ENCODE results near the gene PTPRT. TPM values are rescaled to one million over a fixed set of nuclear protein-coding genes. Genes with fewer than 3 reads are reported as not detected.

PTPRT gene
- total RNA-seq, 2 experiments from 2014 or later = not detected

GRCh38 chr20:42373049-42373448 is 816.7 kb downstream of the PTPRT start:
- Mint-ChIP-seq H3K27me3 (no peaks in the 10 kb centered on the region), H3K4me3 (no peak overlapping the region), H3K9me3 (no peaks in the 10 kb centered on the region), H3K27ac (no peak overlapping the region), H3K4me1 (ENCODE audit: low read depth) (no peaks in the 10 kb centered on the region), H3K36me3 (ENCODE audit: low read depth) (no peaks in the 10 kb centered on the region)
- no peak for ATAC-seq
- no peak for DNase-seq
- CTCF ChIA-PET = no interaction called here
- no peak for TF ChIP-seq CTCF (IDR thresholded peaks at IDR 0.05)
- intact Hi-C loops (cut with micrococcal nuclease) = no loop called here
- POLR2A ChIA-PET = interaction anchor here (0.6 kb wide), 1 partner anchor 98 kb away, joined by 3 read pairs; no protein-coding TSS in a partner anchor

- no peaks in the 10 kb centered on the region for H3K9me3 Mint-ChIP-seq
- ChIA-PET CTCF (no interaction called here), POLR2A (no interaction called here)
- H3K4me3 Mint-ChIP-seq = no peak overlapping the region
- ATAC-seq (no peak), DNase-seq (no peak)
- intact Hi-C loops (cut with micrococcal nuclease) = no loop called here
- no peak for TF ChIP-seq CTCF (IDR thresholded peaks at IDR 0.05)
- no peak overlapping the region for H3K27ac Mint-ChIP-seq
- H3K4me1 Mint-ChIP-seq (ENCODE audit: low read depth) = no peaks in the 10 kb centered on the region
- H3K27me3 Mint-ChIP-seq = no peaks in the 10 kb centered on the region
- no peaks in the 10 kb centered on the region for H3K36me3 Mint-ChIP-seq (ENCODE audit: low read depth)
These were observed 819.6 kb downstream of the PTPRT start for GRCh38 chr20:42370075-42370474.

- POLR2A ChIA-PET = no interaction called here
- Mint-ChIP-seq H3K36me3 (ENCODE audit: low read depth) (no peaks in the 10 kb centered on the region), H3K4me3 (no peak overlapping the region), H3K9me3 (no peaks in the 10 kb centered on the region), H3K4me1 (ENCODE audit: low read depth) (no peaks in the 10 kb centered on the region), H3K27ac (no peak overlapping the region), H3K27me3 (no peaks in the 10 kb centered on the region)
- ATAC-seq (no peak), DNase-seq (no peak)
- TF ChIP-seq CTCF (IDR thresholded peaks at IDR 0.05) = no peak
- CTCF ChIA-PET = no interaction called here
- intact Hi-C loops (cut with micrococcal nuclease) = no loop called here
These were observed 820.8 kb downstream of the PTPRT start for GRCh38 chr20:42368910-42369309.

- DNase-seq (no peak), ATAC-seq (no peak)
- Mint-ChIP-seq H3K27ac (no peak overlapping the region), H3K36me3 (ENCODE audit: low read depth) (no peaks in the 10 kb centered on the region), H3K27me3 (no peaks in the 10 kb centered on the region), H3K9me3 (no peaks in the 10 kb centered on the region), H3K4me3 (no peak overlapping the region), H3K4me1 (ENCODE audit: low read depth) (no peaks in the 10 kb centered on the region)
- intact Hi-C loops (cut with micrococcal nuclease) = no loop called here
- POLR2A ChIA-PET = interaction anchor here (1.7 kb wide), 1 partner anchor 10 kb away, joined by 3 read pairs; no protein-coding TSS in a partner anchor
- CTCF ChIA-PET = no interaction called here
- no peak for TF ChIP-seq CTCF (IDR thresholded peaks at IDR 0.05)
These were observed 823.1 kb downstream of the PTPRT start for GRCh38 chr20:42366626-42367025.

- Mint-ChIP-seq H3K9me3 (no peaks in the 10 kb centered on the region), H3K4me1 (ENCODE audit: low read depth) (no peaks in the 10 kb centered on the region), H3K36me3 (ENCODE audit: low read depth) (no peaks in the 10 kb centered on the region), H3K4me3 (no peak overlapping the region), H3K27ac (no peak overlapping the region), H3K27me3 (no peaks in the 10 kb centered on the region)
- CTCF ChIA-PET = no interaction called here
- DNase-seq = no peak
- ATAC-seq = no peak
- POLR2A ChIA-PET = no interaction called here
- TF ChIP-seq CTCF (IDR thresholded peaks at IDR 0.05) = no peak
- intact Hi-C loops (cut with micrococcal nuclease) = no loop called here
These were observed 825.3 kb downstream of the PTPRT start for GRCh38 chr20:42364446-42364845.

Measured in activated CD8-positive, alpha-beta T cell treated with anti-CD3 and anti-CD28 coated beads for 36 hours (primary cell).